Osteoblast (primary cell): ENCODE data around the gene TAF11L10. TPM values are rescaled to one million over a fixed set of nuclear protein-coding genes. Genes with fewer than 3 reads are reported as not detected.
"Not testable (repeated sequence)": the region's sequence is repeated elsewhere in the genome, so short reads cannot be mapped to it uniquely, and the experiment has no call there.

Experiments used
- DNase-seq: peaks from one replicate; pipeline ENCODE4 v3.0.0; 2011; ENCODE audit warnings: low spot score, mixed read lengths; ENCODE audit not compliant: insufficient read length; ENCODE audit errors: missing footprints
- H2AFZ ChIP-seq: 2 replicates; pipeline ENCODE4 v1.6.0; 2011; ENCODE audit warnings: mild to moderate bottlenecking, low read length
- H3K27ac ChIP-seq: 2 replicates; pipeline ENCODE4 v1.5.1; 2011; ENCODE audit warnings: mild to moderate bottlenecking, low read depth, low read length, moderate library complexity
- H3K27me3 ChIP-seq: 2 replicates; pipeline ENCODE4 v1.6.0; 2012; ENCODE audit warnings: mild to moderate bottlenecking, control low read depth, inconsistent platforms, low read length, moderate library complexity; ENCODE audit not compliant: insufficient read depth
- H3K36me3 ChIP-seq: 2 replicates; pipeline ENCODE4 v1.5.1; 2011; ENCODE audit warnings: mild to moderate bottlenecking, low read length, control low read depth, moderate library complexity; ENCODE audit not compliant: insufficient read depth
- H3K4me1 ChIP-seq: 2 replicates; pipeline ENCODE4 v1.5.1; 2011; ENCODE audit warnings: mild to moderate bottlenecking, low read length, control low read depth, moderate library complexity; ENCODE audit not compliant: insufficient read depth
- H3K4me2 ChIP-seq: 2 replicates; pipeline ENCODE4 v1.6.0; 2011; ENCODE audit warnings: mild to moderate bottlenecking, low read length; ENCODE audit not compliant: insufficient read depth
- H3K4me3 ChIP-seq: fragments of 200-600 bp; sonication (generic); 3 replicates; pipeline ENCODE4 v1.5.1; 2012; ENCODE audit warnings: mild to moderate bottlenecking, low read length, inconsistent platforms; ENCODE audit not compliant: insufficient read depth
- H3K79me2 ChIP-seq: 2 replicates; pipeline ENCODE4 v1.6.0; 2012; ENCODE audit warnings: mild to moderate bottlenecking, low read length, control low read depth, inconsistent platforms; ENCODE audit not compliant: insufficient read depth
- H3K9me3 ChIP-seq: 2 replicates; pipeline ENCODE4 v1.5.1; 2011; ENCODE audit warnings: low read depth, low read length, control low read depth
- H4K20me1 ChIP-seq: 2 replicates; pipeline ENCODE4 v1.6.0; 2012; ENCODE audit warnings: mild to moderate bottlenecking, low read length, control low read depth; ENCODE audit not compliant: insufficient read depth
- small RNA-seq: library from RNA; depleted of rRNA; stranded (forward); fragments of <200 nt; gene quantifications from one replicate; pipeline ENCODE3, GENCODE V24; 2012
- total RNA-seq: library from RNA; depleted of rRNA; stranded (reverse); fragments of >200 nt; gene quantifications from 2 replicates; pipeline ENCODE4 v1.2.3, GENCODE V29; 2012

The TAF11L10 gene
- total RNA-seq, 1 donor, result not detected

- not testable (repeated sequence) for H4K20me1 ChIP-seq, H2AFZ ChIP-seq, H3K4me1 ChIP-seq
Observed at GRCh38 chr5:17590860-17591259, 6.8 kb downstream of the TAF11L10 start, which contains the start of gene TAF11L8. Gene TAF11L8 (minus strand): TSS chr5:17590960.

GRCh38 chr5:17585658-17586057 is 12.0 kb downstream of the TAF11L10 start, which contains the start of gene TAF11L7:
Gene TAF11L7 (minus strand): TSS chr5:17585758.
- not testable (repeated sequence) for H3K27ac ChIP-seq, H3K9me3 ChIP-seq, H3K4me2 ChIP-seq, H3K27me3 ChIP-seq, H3K4me1 ChIP-seq, H3K36me3 ChIP-seq, H4K20me1 ChIP-seq, DNase-seq, H2AFZ ChIP-seq, H3K79me2 ChIP-seq, H3K4me3 ChIP-seq

More at GRCh38 chr5:17590860-17591259, 6.8 kb downstream of the TAF11L10 start, which contains the start of gene TAF11L8:
- not testable (repeated sequence) for H3K4me2 ChIP-seq, DNase-seq, H3K36me3 ChIP-seq, H3K9me3 ChIP-seq, H3K79me2 ChIP-seq, H3K27me3 ChIP-seq, H3K27ac ChIP-seq, H3K4me3 ChIP-seq

Small RNAs within 50 kb of the gene (small RNA-seq; reads per million reads assigned to genes)
- gene AC233724.1, result not detected
- not detected for gene AC233724.3
- gene AC233724.4, result not detected
- not detected for gene AC233724.6
- not detected for gene AC233724.7

Other genes with a start within 250 kb of the TAF11L10 start
- gene TAF11L2, start 99.6 kb downstream of the TAF11L10 start, total RNA-seq, result not detected in 2 replicates
- not detected in 2 replicates for gene TAF11L3, start 79.5 kb downstream of the TAF11L10 start, total RNA-seq
- not detected in 2 replicates for gene TAF11L4, start 76.0 kb downstream of the TAF11L10 start, total RNA-seq
- not detected in 2 replicates for gene TAF11L5, start 72.6 kb downstream of the TAF11L10 start, total RNA-seq
- not detected in 2 replicates for gene TAF11L6, start 69.2 kb downstream of the TAF11L10 start, total RNA-seq
- gene TAF11L7, start 12.1 kb downstream of the TAF11L10 start, total RNA-seq, result not detected in 2 replicates
- gene TAF11L8, start 6.9 kb downstream of the TAF11L10 start, total RNA-seq, result not detected in 2 replicates
- gene TAF11L9, start 3.4 kb downstream of the TAF11L10 start, total RNA-seq, result not detected in 2 replicates
- 0.29 TPM in 1 of 2 replicates, not detected in the other for gene TAF11L11, start 6.4 kb upstream of the TAF11L10 start, total RNA-seq
- 0.29 TPM in 1 of 2 replicates, not detected in the other for gene TAF11L12, start 12.6 kb upstream of the TAF11L10 start, total RNA-seq
- not detected in 2 replicates for gene TAF11L13, start 34.3 kb upstream of the TAF11L10 start, total RNA-seq
- gene TAF11L14, start 36.6 kb upstream of the TAF11L10 start, total RNA-seq, result not detected in 2 replicates